Uterus (tissue), 2 donors: ENCODE data around the gene CNTN1.

ENCODE experiments used
- POLR2A ChIP-seq, 2 donors: fragments of 450-650 bp; IDR thresholded peaks; one replicate each; pipeline ENCODE4 v1.6.1; 2016; ENCODE audit warnings: antibody characterized with exemption in 2 of 2, mild to moderate bottlenecking in 1 of 2, moderate library complexity in 1 of 2
- TF ChIP-seq, protein P1 (sequence below), 4 experiments: fragments of 200-600 bp in 2 of 4; fragments of 450-650 bp in 2 of 4; sonication (generic) in 2 of 4; IDR thresholded peaks; one replicate each; pipeline ENCODE4 v1.5.1; 2016 to 2019; ENCODE audit warnings: antibody characterized with exemption in 4 of 4, mild to moderate bottlenecking in 2 of 4, moderate library complexity in 1 of 4

DNA sequence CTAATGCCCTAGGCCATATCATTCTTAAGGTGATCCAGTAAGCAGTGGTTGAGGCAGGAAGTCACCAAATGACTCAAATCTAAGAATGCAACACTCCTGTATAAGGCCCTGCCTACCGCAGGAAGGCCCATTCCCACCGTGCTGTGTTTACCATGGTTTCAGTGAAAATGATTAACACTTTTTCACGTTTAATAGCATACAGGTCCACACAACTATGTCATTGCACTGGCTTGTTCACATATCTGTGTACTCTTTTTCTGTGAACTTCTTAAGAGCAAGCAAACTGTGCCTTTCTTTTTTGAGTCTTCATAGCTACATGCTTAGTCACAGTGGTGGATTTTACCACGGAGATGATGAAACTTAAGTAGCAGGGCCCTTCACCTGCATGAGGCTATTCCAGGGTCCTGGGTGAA, 214.9 kb downstream of the CNTN1 start:
- TF ChIP-seq POLR2A (IDR thresholded peaks at IDR 0.05) = no peak
- TF ChIP-seq, protein P1, sequence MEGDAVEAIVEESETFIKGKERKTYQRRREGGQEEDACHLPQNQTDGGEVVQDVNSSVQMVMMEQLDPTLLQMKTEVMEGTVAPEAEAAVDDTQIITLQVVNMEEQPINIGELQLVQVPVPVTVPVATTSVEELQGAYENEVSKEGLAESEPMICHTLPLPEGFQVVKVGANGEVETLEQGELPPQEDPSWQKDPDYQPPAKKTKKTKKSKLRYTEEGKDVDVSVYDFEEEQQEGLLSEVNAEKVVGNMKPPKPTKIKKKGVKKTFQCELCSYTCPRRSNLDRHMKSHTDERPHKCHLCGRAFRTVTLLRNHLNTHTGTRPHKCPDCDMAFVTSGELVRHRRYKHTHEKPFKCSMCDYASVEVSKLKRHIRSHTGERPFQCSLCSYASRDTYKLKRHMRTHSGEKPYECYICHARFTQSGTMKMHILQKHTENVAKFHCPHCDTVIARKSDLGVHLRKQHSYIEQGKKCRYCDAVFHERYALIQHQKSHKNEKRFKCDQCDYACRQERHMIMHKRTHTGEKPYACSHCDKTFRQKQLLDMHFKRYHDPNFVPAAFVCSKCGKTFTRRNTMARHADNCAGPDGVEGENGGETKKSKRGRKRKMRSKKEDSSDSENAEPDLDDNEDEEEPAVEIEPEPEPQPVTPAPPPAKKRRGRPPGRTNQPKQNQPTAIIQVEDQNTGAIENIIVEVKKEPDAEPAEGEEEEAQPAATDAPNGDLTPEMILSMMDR (IDR thresholded peaks at IDR 0.05) = no peak
